ENCODE results near the gene LCLAT1. TPM values are rescaled to one million over a fixed set of nuclear protein-coding genes. Genes with fewer than 3 reads are reported as not detected.
"Not testable (repeated sequence)": the region's sequence is repeated elsewhere in the genome, so short reads cannot be mapped to it uniquely, and the experiment has no call there.

Gene LCLAT1
- total RNA-seq, 1 experiment from 2014 or later: 32.9 TPM

DNA sequence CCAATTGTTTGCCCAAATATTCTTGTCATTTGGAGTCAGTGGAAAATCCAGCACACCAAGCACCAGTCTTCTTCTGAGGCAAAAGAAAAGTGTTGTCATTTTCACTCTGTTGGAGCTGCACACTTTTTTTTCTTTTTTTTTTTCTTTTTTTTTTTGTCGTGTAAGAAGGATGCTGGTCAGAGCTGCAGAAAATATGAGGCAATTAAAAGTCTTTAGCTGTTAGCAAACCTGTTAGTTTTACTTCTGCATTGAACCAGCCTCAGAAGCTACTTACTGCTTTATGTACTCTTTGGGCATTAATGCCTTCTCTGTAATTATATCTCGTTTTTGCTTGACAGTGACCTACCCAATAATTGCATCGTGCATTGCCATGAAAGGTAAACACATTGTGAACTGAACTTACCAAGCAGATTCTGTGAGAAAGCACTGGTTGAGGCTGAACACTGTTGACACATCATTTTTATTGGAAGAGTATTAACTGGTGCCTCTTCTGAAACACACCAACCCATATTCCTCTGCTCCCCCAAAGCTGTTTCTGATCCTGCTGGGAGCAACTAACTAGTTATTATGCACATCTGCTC is 194.8 kb downstream of the LCLAT1 start:
- Histone ChIP-seq H3K4ac (ENCODE audit: low read depth, low read length) (no peak overlapping the region), H3K18ac (ENCODE audit: insufficient read length, low read depth, low read length) (no peak overlapping the region), H2BK20ac (ENCODE audit: low read depth, low read length, poor library complexity, severe bottlenecking) (no peak overlapping the region), H4K8ac (replicated peaks; ENCODE audit: insufficient read length, low read depth, low read length) (no peak overlapping the region), H3K79me1 (ENCODE audit: insufficient read depth, low read depth, low read length, poor library complexity, severe bottlenecking) (no peaks in the 10 kb centered on the region), H2BK15ac (ENCODE audit: low read depth, low read length) (no peak overlapping the region), H3T11ph (ENCODE audit: low read length) (no peak overlapping the region), H2AK5ac (ENCODE audit: insufficient read length, low read length) (no peak overlapping the region), H3K23ac (ENCODE audit: insufficient read length, low read depth, low read length) (no peak overlapping the region), H3K56ac (ENCODE audit: insufficient read length, low read depth, low read length) (no peak overlapping the region), H2BK120ac (ENCODE audit: low read depth, low read length, poor library complexity, severe bottlenecking) (no peak overlapping the region), H2AFZ (ENCODE audit: low read length) (no peak overlapping the region), H3K79me2 (ENCODE audit: insufficient read depth, low read length) (no peaks in the 10 kb centered on the region), H4K91ac (ENCODE audit: insufficient read length, low read depth, low read length) (no peak overlapping the region), H3K14ac (ENCODE audit: insufficient read depth, low read length) (no peak overlapping the region), H4K20me1 (ENCODE audit: control insufficient read depth, insufficient read depth, insufficient read length) (no peaks in the 10 kb centered on the region), H4K5ac (ENCODE audit: insufficient read length, low read depth, low read length) (no peak overlapping the region), H2BK5ac (ENCODE audit: insufficient read length, low read length) (no peak overlapping the region), H3K23me2 (ENCODE audit: insufficient read length, low read depth, low read length, poor library complexity, severe bottlenecking) (no peaks in the 10 kb centered on the region), H3K9me3 (ENCODE audit: control insufficient read depth, low read depth, low read length) (no peaks in the 10 kb centered on the region), H3K27ac (ENCODE audit: insufficient read length, low read depth, low read length) (no peak overlapping the region), H3K27me3 (ENCODE audit: insufficient read depth, low read length) (no peaks in the 10 kb centered on the region), H2BK12ac (ENCODE audit: insufficient read length, low read depth, low read length) (no peak overlapping the region), H3K9ac (ENCODE audit: extremely low read depth, insufficient read length, low read length) (no peak overlapping the region), H3K4me2 (ENCODE audit: insufficient read depth, insufficient read length, low read length) (no peak overlapping the region), H3K4me1 (ENCODE audit: insufficient read depth, low read length) (no peaks in the 10 kb centered on the region)
- no peak overlapping the region for H3K27ac Mint-ChIP-seq
- no CpG with 5 or more reads among the region's 3 CpGs for WGBS (ENCODE audit: extremely low coverage, insufficient read length, low lambda C conversion rate)
- peaks cover 0 to 5% of the 10 kb centered on the region in 2 experiments; a peak in 2 of 4 replicates for H3K4me1 Mint-ChIP-seq
- no peaks in the 10 kb centered on the region for H3K9me3 Mint-ChIP-seq
- DNase-seq: no peak
- TF ChIP-seq, protein P1, sequence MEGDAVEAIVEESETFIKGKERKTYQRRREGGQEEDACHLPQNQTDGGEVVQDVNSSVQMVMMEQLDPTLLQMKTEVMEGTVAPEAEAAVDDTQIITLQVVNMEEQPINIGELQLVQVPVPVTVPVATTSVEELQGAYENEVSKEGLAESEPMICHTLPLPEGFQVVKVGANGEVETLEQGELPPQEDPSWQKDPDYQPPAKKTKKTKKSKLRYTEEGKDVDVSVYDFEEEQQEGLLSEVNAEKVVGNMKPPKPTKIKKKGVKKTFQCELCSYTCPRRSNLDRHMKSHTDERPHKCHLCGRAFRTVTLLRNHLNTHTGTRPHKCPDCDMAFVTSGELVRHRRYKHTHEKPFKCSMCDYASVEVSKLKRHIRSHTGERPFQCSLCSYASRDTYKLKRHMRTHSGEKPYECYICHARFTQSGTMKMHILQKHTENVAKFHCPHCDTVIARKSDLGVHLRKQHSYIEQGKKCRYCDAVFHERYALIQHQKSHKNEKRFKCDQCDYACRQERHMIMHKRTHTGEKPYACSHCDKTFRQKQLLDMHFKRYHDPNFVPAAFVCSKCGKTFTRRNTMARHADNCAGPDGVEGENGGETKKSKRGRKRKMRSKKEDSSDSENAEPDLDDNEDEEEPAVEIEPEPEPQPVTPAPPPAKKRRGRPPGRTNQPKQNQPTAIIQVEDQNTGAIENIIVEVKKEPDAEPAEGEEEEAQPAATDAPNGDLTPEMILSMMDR (conservative IDR thresholded peaks at IDR 0.05): no peak
- H3K27me3 Mint-ChIP-seq (ENCODE audit: low read depth): no peaks in the 10 kb centered on the region
- H3K4me3 Mint-ChIP-seq: no peak overlapping the region
- H3K36me3 Mint-ChIP-seq (ENCODE audit: insufficient read depth in 1 of 3, low read depth in 3 of 3): peaks cover 0 to 23% (median 12%) of the 10 kb centered on the region in 3 experiments; a peak in 5 of 7 replicates

DNA sequence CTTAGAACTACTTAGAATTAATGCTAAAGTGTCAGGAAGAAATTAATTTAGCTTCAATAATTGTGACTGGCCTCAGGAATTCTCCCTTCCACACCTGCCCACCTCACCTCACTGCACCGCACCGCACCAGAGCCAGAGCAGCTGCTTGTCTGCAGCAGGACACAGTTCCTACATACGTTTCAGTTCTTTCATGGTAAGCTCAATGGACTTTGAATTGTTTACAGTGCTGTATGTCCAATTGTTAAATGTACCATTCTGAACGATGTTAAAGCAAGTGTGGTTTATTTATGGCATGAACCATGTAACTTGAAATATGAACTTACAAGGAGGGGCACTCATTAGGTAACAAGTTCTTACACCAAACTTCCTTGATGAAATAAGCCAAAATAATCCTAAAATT is 196.0 kb downstream of the LCLAT1 start:
- not testable (repeated sequence) for H3K79me2 ChIP-seq (ENCODE audit: insufficient read depth, low read length); H3K27me3 Mint-ChIP-seq (ENCODE audit: low read depth); H3K18ac ChIP-seq (ENCODE audit: insufficient read length, low read depth, low read length)

More for the DNA sequence above, 196.0 kb downstream of the LCLAT1 start:
- H4K5ac ChIP-seq (ENCODE audit: insufficient read length, low read depth, low read length); H2BK20ac ChIP-seq (ENCODE audit: low read depth, low read length, poor library complexity, severe bottlenecking); H3K23me2 ChIP-seq (ENCODE audit: insufficient read length, low read depth, low read length, poor library complexity, severe bottlenecking); H2BK120ac ChIP-seq (ENCODE audit: low read depth, low read length, poor library complexity, severe bottlenecking); H3K23ac ChIP-seq (ENCODE audit: insufficient read length, low read depth, low read length); H4K8ac ChIP-seq (replicated peaks; ENCODE audit: insufficient read length, low read depth, low read length); H3K4ac ChIP-seq (ENCODE audit: low read depth, low read length); H3K4me1 ChIP-seq (ENCODE audit: insufficient read depth, low read length); H3K27me3 ChIP-seq (ENCODE audit: insufficient read depth, low read length); H3K9me3 Mint-ChIP-seq; H2AK5ac ChIP-seq (ENCODE audit: insufficient read length, low read length); H3K4me3 Mint-ChIP-seq; H4K20me1 ChIP-seq (ENCODE audit: control insufficient read depth, insufficient read depth, insufficient read length); H3K14ac ChIP-seq (ENCODE audit: insufficient read depth, low read length); H2AFZ ChIP-seq (ENCODE audit: low read length); H3K79me1 ChIP-seq (ENCODE audit: insufficient read depth, low read depth, low read length, poor library complexity, severe bottlenecking); H3K9me3 ChIP-seq (ENCODE audit: control insufficient read depth, low read depth, low read length); DNase-seq; H2BK12ac ChIP-seq (ENCODE audit: insufficient read length, low read depth, low read length); H3K27ac Mint-ChIP-seq; H3T11ph ChIP-seq (ENCODE audit: low read length); H3K4me1 Mint-ChIP-seq; H3K4me2 ChIP-seq (ENCODE audit: insufficient read depth, insufficient read length, low read length); H2BK5ac ChIP-seq (ENCODE audit: insufficient read length, low read length); H3K27ac ChIP-seq (ENCODE audit: insufficient read length, low read depth, low read length); H4K91ac ChIP-seq (ENCODE audit: insufficient read length, low read depth, low read length); H2BK15ac ChIP-seq (ENCODE audit: low read depth, low read length); H3K9ac ChIP-seq (ENCODE audit: extremely low read depth, insufficient read length, low read length); H3K56ac ChIP-seq (ENCODE audit: insufficient read length, low read depth, low read length): not testable (repeated sequence)
- peaks cover 0 to 23% (median 12%) of the 10 kb centered on the region in 3 experiments; a peak in 5 of 7 replicates for H3K36me3 Mint-ChIP-seq (ENCODE audit: insufficient read depth in 1 of 3, low read depth in 3 of 3)
- no CpG with 5 or more reads among the region's 4 CpGs for WGBS (ENCODE audit: extremely low coverage, insufficient read length, low lambda C conversion rate)

Measured in H9 (cell line).